Lower lobe of right lung (tissue), 2 donors: ENCODE results near the gene TMEM131. TPM values are rescaled to one million over a fixed set of nuclear protein-coding genes. Genes with fewer than 3 reads are reported as not detected.
"Not testable (repeated sequence)": the region's sequence is repeated elsewhere in the genome, so short reads cannot be mapped to it uniquely, and the experiment has no call there.

Experiments used
- ATAC-seq, 2 donors: fragments of 200-7000 bp; cut with Tn5 transposase; one replicate each; pipeline ENCODE4 v1.9.1; 2020 to 2022; ENCODE audit warnings: mild to moderate bottlenecking in 2 of 2, moderate library complexity in 2 of 2
- DNase-seq: peaks from one replicate; pipeline ENCODE4 v3.0.0-alpha.2; 2020
- H3K27ac ChIP-seq: fragments of 200-600 bp; one replicate; pipeline ENCODE4 v1.8.0; 2022
- H3K27me3 ChIP-seq: fragments of 200-600 bp; one replicate; pipeline ENCODE4 v1.8.0; 2022; ENCODE audit warnings: low read depth
- H3K36me3 ChIP-seq: fragments of 200-600 bp; one replicate; pipeline ENCODE4 v1.8.0; 2022; ENCODE audit warnings: mild to moderate bottlenecking
- H3K4me1 ChIP-seq: fragments of 200-600 bp; one replicate; pipeline ENCODE4 v1.8.0; 2022
- H3K4me3 ChIP-seq: fragments of 200-600 bp; one replicate; pipeline ENCODE4 v1.8.0; 2022; ENCODE audit warnings: mild to moderate bottlenecking
- H3K9me3 ChIP-seq: fragments of 200-600 bp; one replicate; pipeline ENCODE4 v1.8.0; 2022
- intact Hi-C: fragments of 100-400 bp; cut with DNase I; formaldehyde crosslinking; loops from one replicate; pipeline ENCODE4 v1.11.0; 2022
- total RNA-seq: library from RNA; stranded (reverse); fragmentation: NEBNext Ultra II Directional; extraction: Animal tissue kit (Norgen Biotek cat#: 25700); gene quantifications from one replicate; pipeline ENCODE4 v1.2.1, GENCODE V29; 2021
- TF ChIP-seq, protein P1 (sequence below): fragments of 200-600 bp; IDR thresholded peaks from one replicate; pipeline ENCODE4 v1.8.0; 2022; ENCODE audit warnings: antibody characterized with exemption, mild to moderate bottlenecking
- donor health status: DM: no; HTN: yes; CAD: no; lungs with severe emphysema.

Gene TMEM131
- total RNA-seq, 1 donor from 2014 or later = 42.2 TPM

DNA sequence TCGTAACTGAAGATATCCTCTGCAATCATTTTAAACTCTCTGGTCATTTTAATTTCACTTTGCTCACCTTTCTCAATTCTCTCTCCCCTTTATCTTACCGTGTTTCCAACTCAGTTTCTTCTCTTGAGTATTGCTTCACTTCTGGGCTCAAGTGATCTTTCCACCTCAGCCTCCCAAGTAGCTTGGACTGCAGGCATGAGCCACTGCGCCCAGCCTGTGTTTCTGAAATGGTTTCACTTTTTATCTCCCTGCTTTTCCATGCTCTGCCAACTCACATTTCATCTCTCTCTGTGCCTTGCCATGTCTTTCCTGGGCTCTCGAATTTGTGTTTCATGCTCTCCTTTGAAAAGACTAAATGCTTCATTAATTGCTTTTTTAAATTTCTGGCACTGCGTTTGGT lies 30.5 kb upstream of the TMEM131 start:
- TF ChIP-seq, protein P1, sequence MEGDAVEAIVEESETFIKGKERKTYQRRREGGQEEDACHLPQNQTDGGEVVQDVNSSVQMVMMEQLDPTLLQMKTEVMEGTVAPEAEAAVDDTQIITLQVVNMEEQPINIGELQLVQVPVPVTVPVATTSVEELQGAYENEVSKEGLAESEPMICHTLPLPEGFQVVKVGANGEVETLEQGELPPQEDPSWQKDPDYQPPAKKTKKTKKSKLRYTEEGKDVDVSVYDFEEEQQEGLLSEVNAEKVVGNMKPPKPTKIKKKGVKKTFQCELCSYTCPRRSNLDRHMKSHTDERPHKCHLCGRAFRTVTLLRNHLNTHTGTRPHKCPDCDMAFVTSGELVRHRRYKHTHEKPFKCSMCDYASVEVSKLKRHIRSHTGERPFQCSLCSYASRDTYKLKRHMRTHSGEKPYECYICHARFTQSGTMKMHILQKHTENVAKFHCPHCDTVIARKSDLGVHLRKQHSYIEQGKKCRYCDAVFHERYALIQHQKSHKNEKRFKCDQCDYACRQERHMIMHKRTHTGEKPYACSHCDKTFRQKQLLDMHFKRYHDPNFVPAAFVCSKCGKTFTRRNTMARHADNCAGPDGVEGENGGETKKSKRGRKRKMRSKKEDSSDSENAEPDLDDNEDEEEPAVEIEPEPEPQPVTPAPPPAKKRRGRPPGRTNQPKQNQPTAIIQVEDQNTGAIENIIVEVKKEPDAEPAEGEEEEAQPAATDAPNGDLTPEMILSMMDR = no peak
- intact Hi-C loops = no loop called here
- no peaks in the 10 kb centered on the region for H3K36me3 ChIP-seq
- DNase-seq (no peak), ATAC-seq (no peak)
- peaks cover 10% of the 10 kb centered on the region for H3K4me1 ChIP-seq
- H3K27me3 ChIP-seq = peaks cover 5% of the 10 kb centered on the region
- no peaks in the 10 kb centered on the region for H3K9me3 ChIP-seq
- H3K4me3 ChIP-seq = no peak overlapping the region
- H3K27ac ChIP-seq = no peak overlapping the region

DNA sequence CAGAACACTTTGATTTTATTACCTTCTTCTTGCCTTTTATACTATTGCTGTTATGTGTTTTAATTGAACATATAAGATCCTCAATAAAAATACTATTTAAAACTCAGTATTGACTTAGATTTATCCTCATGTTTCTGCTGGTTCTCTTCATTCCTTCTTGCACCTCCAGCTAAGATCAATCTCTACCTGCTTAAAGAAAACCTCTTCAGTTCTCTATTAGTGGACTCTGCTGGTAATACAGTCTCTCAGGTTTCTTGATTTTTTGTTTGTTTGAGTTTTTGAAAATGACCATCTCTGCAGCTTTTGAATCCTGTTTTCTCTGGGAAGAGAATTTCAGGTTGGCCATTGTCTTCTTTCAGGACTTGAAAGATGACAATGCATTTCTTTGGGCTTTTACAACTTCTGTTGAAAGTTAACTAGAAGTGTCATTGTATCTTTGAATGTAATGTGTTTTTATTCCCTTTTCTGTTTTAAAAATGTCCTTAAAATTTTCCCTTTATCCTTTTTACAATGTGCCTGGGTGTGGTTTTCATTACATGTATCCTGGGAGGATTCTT lies 29.8 kb upstream of the TMEM131 start:
- DNase-seq = no peak

DNA sequence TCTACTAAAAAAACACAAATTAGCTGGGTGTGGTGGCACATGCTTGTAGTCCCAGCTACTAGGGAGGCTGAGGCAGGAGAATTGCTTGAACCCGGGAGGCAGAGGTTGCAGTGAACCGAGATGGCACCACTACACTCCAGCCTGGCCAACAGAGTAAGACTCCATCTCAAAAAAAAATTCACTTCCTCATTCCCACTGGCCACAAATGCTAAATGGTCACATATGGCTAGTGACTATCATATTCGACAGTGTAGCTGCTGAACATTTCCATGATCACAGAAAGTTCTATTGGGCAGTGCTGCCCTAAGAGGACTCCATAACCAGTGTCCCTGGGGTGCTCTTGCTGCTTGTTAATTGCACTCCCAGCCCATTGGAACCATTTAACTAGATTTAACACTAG lies 26.3 kb upstream of the TMEM131 start:
- H3K9me3 ChIP-seq, H3K4me3 ChIP-seq, H3K27ac ChIP-seq, DNase-seq, intact Hi-C loops, H3K27me3 ChIP-seq, H3K36me3 ChIP-seq, ATAC-seq, H3K4me1 ChIP-seq: not testable (repeated sequence)

More for the DNA sequence above, 29.8 kb upstream of the TMEM131 start:
- H3K27me3 ChIP-seq = peaks cover 5% of the 10 kb centered on the region
- intact Hi-C loops = no loop called here
- H3K27ac ChIP-seq = no peak overlapping the region
- ATAC-seq = no peak
- H3K36me3 ChIP-seq = no peaks in the 10 kb centered on the region
- H3K4me3 ChIP-seq = no peak overlapping the region
- H3K4me1 ChIP-seq = peaks cover 10% of the 10 kb centered on the region
- TF ChIP-seq, protein P1 = no peak
- no peaks in the 10 kb centered on the region for H3K9me3 ChIP-seq

DNA sequence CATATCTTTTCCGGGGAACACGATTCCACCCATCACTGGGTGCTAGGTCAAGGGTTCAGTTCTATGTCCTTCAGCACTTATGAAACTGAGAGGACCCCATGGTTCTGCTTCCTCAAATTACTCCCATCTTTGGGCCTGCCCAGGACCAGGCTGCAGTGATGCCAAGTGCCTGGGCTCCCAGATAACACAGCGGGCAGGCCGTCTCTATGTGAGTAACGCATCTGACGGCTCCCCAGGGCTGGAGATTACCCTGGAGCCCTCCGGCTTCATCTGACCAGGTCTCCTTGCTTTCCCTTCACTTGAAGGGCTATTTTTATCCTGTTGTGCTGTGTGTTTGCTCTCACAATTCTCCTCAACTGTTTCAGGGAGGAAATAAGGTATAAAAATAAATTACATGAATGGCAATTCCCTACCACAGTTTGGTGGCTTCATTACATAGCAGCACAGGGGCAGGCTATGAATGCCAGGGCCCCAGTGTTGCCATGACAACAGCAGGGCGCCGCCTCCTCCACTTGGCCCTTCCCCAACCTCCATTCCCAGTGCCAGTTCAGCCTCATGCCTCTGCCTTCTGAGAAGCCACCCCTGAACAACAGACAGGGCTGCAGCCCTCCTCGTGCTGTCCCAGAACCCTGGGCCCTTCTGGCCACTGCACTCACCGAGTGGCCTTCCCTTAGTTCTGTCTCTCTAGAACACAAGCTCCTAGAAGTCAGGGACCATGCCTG lies 25.4 kb upstream of the TMEM131 start:
- DNase-seq = no peak
- no peak overlapping the region for H3K27ac ChIP-seq
- intact Hi-C loops = no loop called here
- no peak for ATAC-seq
- H3K4me3 ChIP-seq = no peak overlapping the region
- H3K4me1 ChIP-seq = peaks cover 1% of the 10 kb centered on the region
- H3K9me3 ChIP-seq = no peaks in the 10 kb centered on the region
- TF ChIP-seq, protein P1 = no peak
- peaks cover 5% of the 10 kb centered on the region for H3K27me3 ChIP-seq
- no peaks in the 10 kb centered on the region for H3K36me3 ChIP-seq

DNA sequence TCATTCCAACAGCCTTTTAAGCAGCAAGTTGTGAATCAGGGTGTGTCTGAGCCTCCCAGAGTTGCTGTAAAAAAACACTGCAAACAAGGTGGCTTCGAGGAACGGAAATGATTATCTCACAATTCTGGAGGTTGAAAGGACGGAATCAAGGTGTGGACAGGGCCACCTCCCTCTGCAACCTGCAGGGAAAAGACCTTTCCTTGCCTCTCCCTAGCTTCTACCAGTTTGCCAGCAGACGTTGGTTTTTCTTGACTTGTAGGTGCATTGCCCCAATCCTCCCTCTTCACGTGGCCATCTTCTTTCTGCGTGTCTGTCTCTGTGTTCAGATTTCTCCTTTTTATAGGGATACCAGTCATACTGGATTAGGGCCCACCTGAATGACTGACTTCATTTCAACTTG lies 24.8 kb upstream of the TMEM131 start:
- no peak for DNase-seq
- Histone ChIP-seq H3K4me1 (no peaks in the 10 kb centered on the region), H3K27ac (no peak overlapping the region), H3K27me3 (peaks cover 5% of the 10 kb centered on the region), H3K4me3 (no peak overlapping the region), H3K9me3 (no peaks in the 10 kb centered on the region), H3K36me3 (no peaks in the 10 kb centered on the region)
- ATAC-seq = no peak
- TF ChIP-seq, protein P1 = no peak
- intact Hi-C loops = no loop called here

DNA sequence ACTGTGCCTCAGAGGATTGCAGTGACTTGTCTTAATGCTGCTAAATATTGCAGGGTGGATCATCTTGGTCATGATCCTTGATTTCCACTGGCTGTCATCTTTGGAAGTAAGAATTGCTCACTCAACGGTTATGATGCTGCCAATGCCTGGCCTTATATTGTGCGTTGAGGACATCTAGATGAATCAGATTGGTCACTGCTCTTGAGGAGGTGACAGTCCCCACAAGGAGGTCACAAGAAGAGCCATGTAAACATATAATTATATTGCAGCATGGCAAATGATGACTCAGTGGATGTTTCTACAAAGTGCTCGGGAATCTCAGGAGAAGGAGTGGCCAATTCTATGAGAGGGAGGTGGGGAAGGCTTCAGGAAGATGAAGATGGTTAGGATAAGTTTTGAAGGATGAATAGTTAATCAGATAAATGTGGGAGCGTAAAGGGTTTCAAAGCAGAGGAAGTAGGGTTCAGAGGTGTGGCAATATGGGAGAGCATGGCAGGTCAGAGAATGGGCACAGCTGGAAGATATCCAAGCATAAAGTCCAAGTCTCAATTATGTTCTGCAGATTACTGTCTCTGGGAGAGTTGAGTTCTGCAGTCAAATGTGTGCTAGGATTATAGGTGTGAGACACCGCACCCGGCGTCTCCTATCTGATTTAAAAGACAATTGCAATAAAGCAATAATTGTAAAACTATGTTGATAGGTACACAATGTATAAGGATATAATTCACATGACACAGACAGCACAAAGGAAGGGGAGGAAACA lies 21.3 kb upstream of the TMEM131 start:
- intact Hi-C loops = no loop called here
- TF ChIP-seq, protein P1 = no peak
- no peak for ATAC-seq

More for the DNA sequence above, 21.3 kb upstream of the TMEM131 start:
- Histone ChIP-seq H3K9me3 (no peaks in the 10 kb centered on the region), H3K27ac (no peak overlapping the region), H3K36me3 (no peaks in the 10 kb centered on the region), H3K4me3 (no peak overlapping the region), H3K4me1 (peaks cover 5% of the 10 kb centered on the region), H3K27me3 (no peaks in the 10 kb centered on the region)
- DNase-seq = no peak
